HEK293 (cell line): ENCODE data around the gene MYO18B.

Experiments
- CTCF ChIA-PET: fragments of 350-600 bp; formaldehyde crosslinking; extraction: SDS; loops from one replicate; lab custom pipeline; 2021; ENCODE audit warnings: antibody characterized with exemption; lab: Yijun Ruan, JAX
- POLR2A ChIA-PET: fragments of 300-600 bp; formaldehyde crosslinking; extraction: SDS; loops from one replicate; lab custom pipeline; 2020; ENCODE audit warnings: antibody characterized with exemption, inconsistent platforms; lab: Yijun Ruan, JAX
- H3K27ac ChIP-seq: fragments of 200-500 bp; sonication (Bioruptor generic); 2 replicates; pipeline ENCODE4 v1.5.1; 2014; ENCODE audit warnings: low read depth, low read length, control low read depth, inconsistent platforms; ENCODE audit errors: extremely low read depth
- H3K36me3 ChIP-seq, 2 experiments: fragments of 200-500 bp in 1 of 2; sonication (Bioruptor generic) in 1 of 2; 1 replicate in 1 of 2; 2 replicates in 1 of 2; pipeline ENCODE4 v1.5.1; 2014 to 2017; ENCODE audit warnings: inconsistent platforms in 2 of 2, low read length in 2 of 2; ENCODE audit not compliant: control insufficient read depth in 2 of 2, insufficient read depth in 1 of 2
- H3K4me1 ChIP-seq: fragments of 200-500 bp; sonication (Bioruptor generic); 2 replicates; pipeline ENCODE4 v1.5.1; 2014; ENCODE audit warnings: mild to moderate bottlenecking, low read length, inconsistent platforms; ENCODE audit not compliant: control insufficient read depth, insufficient read depth
- H3K4me3 ChIP-seq: 2 replicates; pipeline ENCODE4 v1.5.1; 2011; ENCODE audit warnings: low read depth, mild to moderate bottlenecking, control low read depth, low read length, moderate library complexity
- H3K9me3 ChIP-seq: fragments of 200-500 bp; sonication (Bioruptor generic); 2 replicates; pipeline ENCODE4 v1.5.1; 2014; ENCODE audit warnings: low read depth, low read length, inconsistent platforms; ENCODE audit not compliant: control insufficient read depth, insufficient read depth
- FEZF1 ChIP-seq: fragments of 450-650 bp; formaldehyde crosslinking; IDR thresholded peaks from 2 replicates; pipeline ENCODE4 v1.5.1; 2016; ENCODE audit warnings: missing biosample characterization, missing genetic modification characterization
- KLF7 ChIP-seq: fragments of 450-650 bp; formaldehyde crosslinking; IDR thresholded peaks from 2 replicates; pipeline ENCODE4 v1.5.1; 2016; ENCODE audit warnings: missing biosample characterization, missing genetic modification characterization, borderline replicate concordance
- OSR2 ChIP-seq: fragments of 450-650 bp; formaldehyde crosslinking; IDR thresholded peaks from 2 replicates; pipeline ENCODE4 v1.5.1; 2016; ENCODE audit warnings: missing biosample characterization, missing genetic modification characterization
- SALL2 ChIP-seq: fragments of 450-650 bp; formaldehyde crosslinking; IDR thresholded peaks from 2 replicates; pipeline ENCODE4 v1.5.0; 2017; ENCODE audit warnings: missing biosample characterization, mild to moderate bottlenecking, missing genetic modification characterization, borderline replicate concordance
- SCRT2 ChIP-seq: fragments of 450-650 bp; formaldehyde crosslinking; IDR thresholded peaks from 2 replicates; pipeline ENCODE4 v1.5.1; 2016; ENCODE audit warnings: missing biosample characterization, missing genetic modification characterization
- YY1 ChIP-seq: fragments of 450-650 bp; formaldehyde crosslinking; IDR thresholded peaks from 2 replicates; pipeline ENCODE4 v1.5.1; 2018; ENCODE audit warnings: missing biosample characterization, missing genetic modification characterization
- ZBTB7A ChIP-seq: fragments of 450-650 bp; formaldehyde crosslinking; IDR thresholded peaks from 2 replicates; pipeline ENCODE4 v1.5.1; 2016; ENCODE audit warnings: low read depth, missing biosample characterization, missing genetic modification characterization
- ZNF175 ChIP-seq: fragments of 450-650 bp; formaldehyde crosslinking; IDR thresholded peaks from 2 replicates; pipeline ENCODE4 v1.5.1; 2016; ENCODE audit warnings: missing biosample characterization, missing genetic modification characterization
- ZNF23 ChIP-seq: fragments of 450-650 bp; formaldehyde crosslinking; IDR thresholded peaks from 2 replicates; pipeline ENCODE4 v1.5.1; 2016; ENCODE audit warnings: missing biosample characterization, missing genetic modification characterization, borderline replicate concordance
- ZNF248 ChIP-seq: fragments of 450-650 bp; formaldehyde crosslinking; IDR thresholded peaks from 2 replicates; pipeline ENCODE4 v1.5.1; 2017; ENCODE audit warnings: missing biosample characterization, missing genetic modification characterization
- ZNF473 ChIP-seq: fragments of 450-650 bp; formaldehyde crosslinking; IDR thresholded peaks from 2 replicates; pipeline ENCODE4 v1.5.1; 2017; ENCODE audit warnings: missing biosample characterization, missing genetic modification characterization
- ZNF701 ChIP-seq: fragments of 450-650 bp; formaldehyde crosslinking; IDR thresholded peaks from 2 replicates; pipeline ENCODE4 v1.5.1; 2016; ENCODE audit warnings: missing biosample characterization, missing genetic modification characterization
- ZNF747 ChIP-seq: fragments of 450-650 bp; formaldehyde crosslinking; IDR thresholded peaks from 2 replicates; pipeline ENCODE4 v1.5.1; 2016; ENCODE audit warnings: missing biosample characterization, missing genetic modification characterization
- ZNF791 ChIP-seq: fragments of 450-650 bp; formaldehyde crosslinking; IDR thresholded peaks from 2 replicates; pipeline ENCODE4 v1.5.1; 2016; ENCODE audit warnings: missing biosample characterization, missing genetic modification characterization
- ZSCAN30 ChIP-seq: fragments of 450-650 bp; IDR thresholded peaks from 2 replicates; pipeline ENCODE4 v1.5.1; 2018; ENCODE audit warnings: missing biosample characterization, mild to moderate bottlenecking, missing genetic modification characterization, moderate library complexity
- TF ChIP-seq, protein P1 (sequence below): fragments of 450-650 bp; formaldehyde crosslinking; IDR thresholded peaks from 2 replicates; pipeline ENCODE4 v1.5.1; 2016; ENCODE audit warnings: missing biosample characterization, missing genetic modification characterization, borderline replicate concordance
- TF ChIP-seq, protein P2 (sequence below): fragments of 450-650 bp; formaldehyde crosslinking; IDR thresholded peaks from 2 replicates; pipeline ENCODE4 v1.5.1; 2016; ENCODE audit warnings: missing biosample characterization, missing genetic modification characterization
- TF ChIP-seq, protein P3 (sequence below): fragments of 450-650 bp; formaldehyde crosslinking; conservative IDR thresholded peaks from 2 replicates; pipeline ENCODE4 v1.5.1; 2016; ENCODE audit warnings: low read depth, missing biosample characterization, missing genetic modification characterization
- TF ChIP-seq, protein P4 (sequence below): fragments of 450-650 bp; formaldehyde crosslinking; IDR thresholded peaks from 2 replicates; pipeline ENCODE4 v1.5.1; 2016; ENCODE audit warnings: missing biosample characterization, missing genetic modification characterization, borderline replicate concordance
- TF ChIP-seq, protein P5 (sequence below): fragments of 450-650 bp; formaldehyde crosslinking; IDR thresholded peaks from 2 replicates; pipeline ENCODE4 v1.5.1; 2016; ENCODE audit warnings: missing biosample characterization, missing genetic modification characterization

The MYO18B gene

DNA sequence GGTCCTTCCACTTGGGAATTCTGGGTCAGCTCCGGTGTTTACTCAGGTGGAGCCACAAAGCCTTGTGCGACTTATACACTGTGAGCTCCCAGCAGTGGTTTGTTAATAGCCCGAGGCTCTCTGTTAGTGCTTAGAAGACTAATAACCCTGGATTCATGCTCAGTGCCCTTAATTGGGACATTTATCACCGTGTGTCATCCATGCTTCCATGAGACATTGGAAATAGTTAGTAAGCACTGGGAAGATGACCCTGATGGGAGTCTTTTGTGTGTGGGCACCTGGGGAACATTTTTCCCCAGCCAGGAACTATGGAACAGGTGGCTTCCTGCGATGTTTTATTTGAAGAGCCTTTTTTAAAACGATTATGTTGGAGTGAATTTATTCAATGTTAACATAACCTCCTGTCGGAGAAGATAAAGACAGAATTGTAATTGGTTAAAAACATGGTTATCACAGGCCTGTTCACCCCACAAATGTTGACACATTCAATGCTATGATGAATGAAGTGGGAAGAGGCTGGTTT is 188.9 kb downstream of the MYO18B start:
- H3K27ac ChIP-seq = peak overlapping the region; percentile 74
- H3K36me3 ChIP-seq = no peaks in the 10 kb centered on the region
- no peaks in the 10 kb centered on the region for H3K9me3 ChIP-seq
- CTCF ChIA-PET = interaction anchor here (0.5 kb wide), 1 partner anchor 695 kb away, joined by 4 read pairs; no protein-coding TSS in a partner anchor
- H3K4me1 ChIP-seq = peaks cover 17% of the 10 kb centered on the region
- POLR2A ChIA-PET = interaction anchor here (0.6 kb wide), 1 partner anchor 1660 kb away, joined by 3 read pairs; the partner anchor contains the start of gene SPECC1L
- H3K4me3 ChIP-seq = no peak overlapping the region
- TF ChIP-seq ZNF791 (tag by site-specific recombination) = no peak
- TF ChIP-seq OSR2 = peak; percentile 94
- TF ChIP-seq, protein P1, sequence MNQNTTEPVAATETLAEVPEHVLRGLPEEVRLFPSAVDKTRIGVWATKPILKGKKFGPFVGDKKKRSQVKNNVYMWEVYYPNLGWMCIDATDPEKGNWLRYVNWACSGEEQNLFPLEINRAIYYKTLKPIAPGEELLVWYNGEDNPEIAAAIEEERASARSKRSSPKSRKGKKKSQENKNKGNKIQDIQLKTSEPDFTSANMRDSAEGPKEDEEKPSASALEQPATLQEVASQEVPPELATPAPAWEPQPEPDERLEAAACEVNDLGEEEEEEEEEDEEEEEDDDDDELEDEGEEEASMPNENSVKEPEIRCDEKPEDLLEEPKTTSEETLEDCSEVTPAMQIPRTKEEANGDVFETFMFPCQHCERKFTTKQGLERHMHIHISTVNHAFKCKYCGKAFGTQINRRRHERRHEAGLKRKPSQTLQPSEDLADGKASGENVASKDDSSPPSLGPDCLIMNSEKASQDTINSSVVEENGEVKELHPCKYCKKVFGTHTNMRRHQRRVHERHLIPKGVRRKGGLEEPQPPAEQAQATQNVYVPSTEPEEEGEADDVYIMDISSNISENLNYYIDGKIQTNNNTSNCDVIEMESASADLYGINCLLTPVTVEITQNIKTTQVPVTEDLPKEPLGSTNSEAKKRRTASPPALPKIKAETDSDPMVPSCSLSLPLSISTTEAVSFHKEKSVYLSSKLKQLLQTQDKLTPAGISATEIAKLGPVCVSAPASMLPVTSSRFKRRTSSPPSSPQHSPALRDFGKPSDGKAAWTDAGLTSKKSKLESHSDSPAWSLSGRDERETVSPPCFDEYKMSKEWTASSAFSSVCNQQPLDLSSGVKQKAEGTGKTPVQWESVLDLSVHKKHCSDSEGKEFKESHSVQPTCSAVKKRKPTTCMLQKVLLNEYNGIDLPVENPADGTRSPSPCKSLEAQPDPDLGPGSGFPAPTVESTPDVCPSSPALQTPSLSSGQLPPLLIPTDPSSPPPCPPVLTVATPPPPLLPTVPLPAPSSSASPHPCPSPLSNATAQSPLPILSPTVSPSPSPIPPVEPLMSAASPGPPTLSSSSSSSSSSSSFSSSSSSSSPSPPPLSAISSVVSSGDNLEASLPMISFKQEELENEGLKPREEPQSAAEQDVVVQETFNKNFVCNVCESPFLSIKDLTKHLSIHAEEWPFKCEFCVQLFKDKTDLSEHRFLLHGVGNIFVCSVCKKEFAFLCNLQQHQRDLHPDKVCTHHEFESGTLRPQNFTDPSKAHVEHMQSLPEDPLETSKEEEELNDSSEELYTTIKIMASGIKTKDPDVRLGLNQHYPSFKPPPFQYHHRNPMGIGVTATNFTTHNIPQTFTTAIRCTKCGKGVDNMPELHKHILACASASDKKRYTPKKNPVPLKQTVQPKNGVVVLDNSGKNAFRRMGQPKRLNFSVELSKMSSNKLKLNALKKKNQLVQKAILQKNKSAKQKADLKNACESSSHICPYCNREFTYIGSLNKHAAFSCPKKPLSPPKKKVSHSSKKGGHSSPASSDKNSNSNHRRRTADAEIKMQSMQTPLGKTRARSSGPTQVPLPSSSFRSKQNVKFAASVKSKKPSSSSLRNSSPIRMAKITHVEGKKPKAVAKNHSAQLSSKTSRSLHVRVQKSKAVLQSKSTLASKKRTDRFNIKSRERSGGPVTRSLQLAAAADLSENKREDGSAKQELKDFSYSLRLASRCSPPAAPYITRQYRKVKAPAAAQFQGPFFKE = no peak
- TF ChIP-seq, protein P2, sequence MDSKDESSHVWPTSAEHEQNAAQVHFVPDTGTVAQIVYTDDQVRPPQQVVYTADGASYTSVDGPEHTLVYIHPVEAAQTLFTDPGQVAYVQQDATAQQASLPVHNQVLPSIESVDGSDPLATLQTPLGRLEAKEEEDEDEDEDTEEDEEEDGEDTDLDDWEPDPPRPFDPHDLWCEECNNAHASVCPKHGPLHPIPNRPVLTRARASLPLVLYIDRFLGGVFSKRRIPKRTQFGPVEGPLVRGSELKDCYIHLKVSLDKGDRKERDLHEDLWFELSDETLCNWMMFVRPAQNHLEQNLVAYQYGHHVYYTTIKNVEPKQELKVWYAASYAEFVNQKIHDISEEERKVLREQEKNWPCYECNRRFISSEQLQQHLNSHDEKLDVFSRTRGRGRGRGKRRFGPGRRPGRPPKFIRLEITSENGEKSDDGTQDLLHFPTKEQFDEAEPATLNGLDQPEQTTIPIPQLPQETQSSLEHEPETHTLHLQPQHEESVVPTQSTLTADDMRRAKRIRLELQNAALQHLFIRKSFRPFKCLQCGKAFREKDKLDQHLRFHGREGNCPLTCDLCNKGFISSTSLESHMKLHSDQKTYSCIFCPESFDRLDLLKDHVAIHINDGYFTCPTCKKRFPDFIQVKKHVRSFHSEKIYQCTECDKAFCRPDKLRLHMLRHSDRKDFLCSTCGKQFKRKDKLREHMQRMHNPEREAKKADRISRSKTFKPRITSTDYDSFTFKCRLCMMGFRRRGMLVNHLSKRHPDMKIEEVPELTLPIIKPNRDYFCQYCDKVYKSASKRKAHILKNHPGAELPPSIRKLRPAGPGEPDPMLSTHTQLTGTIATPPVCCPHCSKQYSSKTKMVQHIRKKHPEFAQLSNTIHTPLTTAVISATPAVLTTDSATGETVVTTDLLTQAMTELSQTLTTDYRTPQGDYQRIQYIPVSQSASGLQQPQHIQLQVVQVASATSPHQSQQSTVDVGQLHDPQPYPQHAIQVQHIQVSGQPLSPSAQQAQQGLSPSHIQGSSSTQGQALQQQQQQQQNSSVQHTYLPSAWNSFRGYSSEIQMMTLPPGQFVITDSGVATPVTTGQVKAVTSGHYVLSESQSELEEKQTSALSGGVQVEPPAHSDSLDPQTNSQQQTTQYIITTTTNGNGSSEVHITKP (tag by site-specific recombination) = 0 out of 2 replicates have a peak, but pooled peaks have one; percentile 1
- TF ChIP-seq, protein P3, sequence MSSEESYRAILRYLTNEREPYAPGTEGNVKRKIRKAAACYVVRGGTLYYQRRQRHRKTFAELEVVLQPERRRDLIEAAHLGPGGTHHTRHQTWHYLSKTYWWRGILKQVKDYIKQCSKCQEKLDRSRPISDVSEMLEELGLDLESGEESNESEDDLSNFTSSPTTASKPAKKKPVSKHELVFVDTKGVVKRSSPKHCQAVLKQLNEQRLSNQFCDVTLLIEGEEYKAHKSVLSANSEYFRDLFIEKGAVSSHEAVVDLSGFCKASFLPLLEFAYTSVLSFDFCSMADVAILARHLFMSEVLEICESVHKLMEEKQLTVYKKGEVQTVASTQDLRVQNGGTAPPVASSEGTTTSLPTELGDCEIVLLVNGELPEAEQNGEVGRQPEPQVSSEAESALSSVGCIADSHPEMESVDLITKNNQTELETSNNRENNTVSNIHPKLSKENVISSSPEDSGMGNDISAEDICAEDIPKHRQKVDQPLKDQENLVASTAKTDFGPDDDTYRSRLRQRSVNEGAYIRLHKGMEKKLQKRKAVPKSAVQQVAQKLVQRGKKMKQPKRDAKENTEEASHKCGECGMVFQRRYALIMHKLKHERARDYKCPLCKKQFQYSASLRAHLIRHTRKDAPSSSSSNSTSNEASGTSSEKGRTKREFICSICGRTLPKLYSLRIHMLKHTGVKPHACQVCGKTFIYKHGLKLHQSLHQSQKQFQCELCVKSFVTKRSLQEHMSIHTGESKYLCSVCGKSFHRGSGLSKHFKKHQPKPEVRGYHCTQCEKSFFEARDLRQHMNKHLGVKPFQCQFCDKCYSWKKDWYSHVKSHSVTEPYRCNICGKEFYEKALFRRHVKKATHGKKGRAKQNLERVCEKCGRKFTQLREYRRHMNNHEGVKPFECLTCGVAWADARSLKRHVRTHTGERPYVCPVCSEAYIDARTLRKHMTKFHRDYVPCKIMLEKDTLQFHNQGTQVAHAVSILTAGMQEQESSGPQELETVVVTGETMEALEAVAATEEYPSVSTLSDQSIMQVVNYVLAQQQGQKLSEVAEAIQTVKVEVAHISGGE (tag by site-specific recombination) = no peak
- TF ChIP-seq SCRT2 (tag by site-specific recombination) = peak; percentile 60
- TF ChIP-seq YY1 (tag by site-specific recombination) = no peak
- TF ChIP-seq ZBTB7A (tag by site-specific recombination) = no peak
- peak; percentile 81; the same call in 1 of the 2 replicates for TF ChIP-seq ZSCAN30 (tag by site-specific recombination)
- TF ChIP-seq ZNF701 (tag by site-specific recombination) = no peak
- TF ChIP-seq ZNF175 (tag by site-specific recombination) = no peak
- TF ChIP-seq FEZF1 (tag by site-specific recombination) = peak; percentile 81
- no peak; the same call in 1 of the 2 replicates for TF ChIP-seq KLF7
- no peak for TF ChIP-seq SALL2 (tag by site-specific recombination)
- TF ChIP-seq ZNF747 (tag by site-specific recombination) = no peak
- no peak for TF ChIP-seq ZNF23 (tag by site-specific recombination)
- no peak for TF ChIP-seq ZNF248 (tag by site-specific recombination)
- TF ChIP-seq, protein P4, sequence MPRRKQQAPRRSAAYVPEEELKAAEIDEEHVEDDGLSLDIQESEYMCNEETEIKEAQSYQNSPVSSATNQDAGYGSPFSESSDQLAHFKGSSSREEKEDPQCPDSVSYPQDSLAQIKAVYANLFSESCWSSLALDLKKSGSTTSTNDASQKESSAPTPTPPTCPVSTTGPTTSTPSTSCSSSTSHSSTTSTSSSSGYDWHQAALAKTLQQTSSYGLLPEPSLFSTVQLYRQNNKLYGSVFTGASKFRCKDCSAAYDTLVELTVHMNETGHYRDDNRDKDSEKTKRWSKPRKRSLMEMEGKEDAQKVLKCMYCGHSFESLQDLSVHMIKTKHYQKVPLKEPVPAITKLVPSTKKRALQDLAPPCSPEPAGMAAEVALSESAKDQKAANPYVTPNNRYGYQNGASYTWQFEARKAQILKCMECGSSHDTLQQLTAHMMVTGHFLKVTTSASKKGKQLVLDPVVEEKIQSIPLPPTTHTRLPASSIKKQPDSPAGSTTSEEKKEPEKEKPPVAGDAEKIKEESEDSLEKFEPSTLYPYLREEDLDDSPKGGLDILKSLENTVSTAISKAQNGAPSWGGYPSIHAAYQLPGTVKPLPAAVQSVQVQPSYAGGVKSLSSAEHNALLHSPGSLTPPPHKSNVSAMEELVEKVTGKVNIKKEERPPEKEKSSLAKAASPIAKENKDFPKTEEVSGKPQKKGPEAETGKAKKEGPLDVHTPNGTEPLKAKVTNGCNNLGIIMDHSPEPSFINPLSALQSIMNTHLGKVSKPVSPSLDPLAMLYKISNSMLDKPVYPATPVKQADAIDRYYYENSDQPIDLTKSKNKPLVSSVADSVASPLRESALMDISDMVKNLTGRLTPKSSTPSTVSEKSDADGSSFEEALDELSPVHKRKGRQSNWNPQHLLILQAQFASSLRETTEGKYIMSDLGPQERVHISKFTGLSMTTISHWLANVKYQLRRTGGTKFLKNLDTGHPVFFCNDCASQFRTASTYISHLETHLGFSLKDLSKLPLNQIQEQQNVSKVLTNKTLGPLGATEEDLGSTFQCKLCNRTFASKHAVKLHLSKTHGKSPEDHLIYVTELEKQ (tag by site-specific recombination) = peak; percentile 97
- TF ChIP-seq ZNF473 (tag by site-specific recombination) = no peak
- TF ChIP-seq, protein P5, sequence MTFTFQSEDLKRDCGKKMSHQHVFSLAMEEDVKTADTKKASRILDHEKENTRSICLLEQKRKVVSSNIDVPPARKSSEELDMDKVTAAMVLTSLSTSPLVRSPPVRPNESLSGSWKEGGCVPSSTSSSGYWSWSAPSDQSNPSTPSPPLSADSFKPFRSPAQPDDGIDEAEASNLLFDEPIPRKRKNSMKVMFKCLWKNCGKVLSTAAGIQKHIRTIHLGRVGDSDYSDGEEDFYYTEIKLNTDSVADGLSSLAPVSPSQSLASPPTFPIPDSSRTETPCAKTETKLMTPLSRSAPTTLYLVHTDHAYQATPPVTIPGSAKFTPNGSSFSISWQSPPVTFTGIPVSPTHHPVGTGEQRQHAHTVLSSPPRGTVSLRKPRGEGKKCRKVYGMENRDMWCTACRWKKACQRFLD (tag by site-specific recombination) = no peak
